Thyroid gland (tissue), 4 donors: Measurements from ENCODE around the gene FNDC3B.

Experiments
- CTCF ChIP-seq, 6 experiments: fragments of 200-600 bp in 3 of 6; fragments of 450-650 bp in 3 of 6; sonication (generic) in 3 of 6; IDR thresholded peaks; one replicate each; pipeline ENCODE4 v1.5.1; 2016 to 2019; ENCODE audit warnings: antibody characterized with exemption in 6 of 6, mild to moderate bottlenecking in 2 of 6, inconsistent platforms in 1 of 6, moderate library complexity in 1 of 6
- POLR2A ChIP-seq, 2 donors: fragments of 450-650 bp; IDR thresholded peaks; one replicate each; pipeline ENCODE4 v1.6.1; 2017; ENCODE audit warnings: antibody characterized with exemption in 2 of 2, mild to moderate bottlenecking in 2 of 2, moderate library complexity in 1 of 2

DNA sequence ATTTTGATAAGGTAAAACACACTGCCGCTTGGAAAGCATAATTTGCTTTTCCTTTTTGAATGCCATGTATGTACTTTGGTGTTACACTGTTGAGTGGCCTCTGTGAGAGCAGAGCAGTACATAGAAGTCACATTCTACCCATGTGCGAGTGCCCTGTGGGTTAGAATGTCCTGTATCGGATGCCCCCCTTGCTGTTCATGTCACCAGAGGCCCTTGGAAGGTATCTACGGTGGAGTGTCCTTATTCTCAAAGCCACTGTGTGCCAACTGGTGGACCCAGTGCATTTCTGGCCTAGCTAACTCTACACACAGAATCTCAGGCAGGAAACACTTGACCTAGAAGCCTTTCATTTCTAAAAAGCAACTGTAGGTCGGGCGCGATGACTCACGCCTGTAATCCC is 271.8 kb downstream of the FNDC3B start:
- no peak for TF ChIP-seq CTCF (IDR thresholded peaks at IDR 0.05)
- no peak for TF ChIP-seq POLR2A (IDR thresholded peaks at IDR 0.05)
